Fibroblast of lung (primary cell): ENCODE results near the gene URI1. TPM values are rescaled to one million over a fixed set of nuclear protein-coding genes. Genes with fewer than 3 reads are reported as not detected.

Experiments
- DNase-seq, 2 donors: peaks; one replicate each; pipeline versions ENCODE4 v3.0.0 to v3.0.0-alpha.2; 2010; ENCODE audit warnings: low read depth in 2 of 2
- H2AFZ ChIP-seq: 2 replicates; pipeline ENCODE4 v1.5.1; 2012; ENCODE audit warnings: low read length, control low read depth, inconsistent platforms
- H3K27ac ChIP-seq: 2 replicates; pipeline ENCODE4 v1.5.1; 2011; ENCODE audit warnings: low read length, control low read depth; ENCODE audit not compliant: insufficient read depth
- H3K27me3 ChIP-seq: 2 replicates; pipeline ENCODE4 v1.5.1; 2011; ENCODE audit warnings: mild to moderate bottlenecking, low read length; ENCODE audit not compliant: control insufficient read depth, insufficient read depth
- H3K36me3 ChIP-seq: 2 replicates; pipeline ENCODE4 v1.5.1; 2011; ENCODE audit warnings: low read length; ENCODE audit not compliant: control insufficient read depth, insufficient read depth
- H3K4me1 ChIP-seq: 2 replicates; pipeline ENCODE4 v1.5.1; 2011; ENCODE audit warnings: low read length; ENCODE audit not compliant: control insufficient read depth, insufficient read depth; ENCODE audit errors: extremely low read depth
- H3K4me2 ChIP-seq: 2 replicates; pipeline ENCODE4 v1.5.1; 2011; ENCODE audit warnings: low read length, control low read depth; ENCODE audit not compliant: insufficient read depth; ENCODE audit errors: extremely low read depth
- H3K4me3 ChIP-seq, 4 experiments: fragments of 200-600 bp in 1 of 4; sonication (generic) in 1 of 4; replicated peaks in 1 of 4; 2 replicates each; pipeline ENCODE4 v1.5.1; 2011 to 2016; ENCODE audit warnings: low read length in 4 of 4, low read depth in 3 of 4, mild to moderate bottlenecking in 3 of 4, control low read depth in 2 of 4, inconsistent platforms in 1 of 4, mixed read lengths in 1 of 4; ENCODE audit not compliant: insufficient read depth in 1 of 4; ENCODE audit errors: control extremely low read depth in 1 of 4
- H3K79me2 ChIP-seq: 2 replicates; pipeline ENCODE4 v1.5.1; 2012; ENCODE audit warnings: mild to moderate bottlenecking, low read length, inconsistent platforms; ENCODE audit not compliant: control insufficient read depth, insufficient read depth
- H3K9ac ChIP-seq: 2 replicates; pipeline ENCODE4 v1.5.1; 2011; ENCODE audit warnings: mild to moderate bottlenecking, low read length, control low read depth; ENCODE audit not compliant: insufficient read depth
- H3K9me3 ChIP-seq: 2 replicates; pipeline ENCODE4 v1.5.1; 2012; ENCODE audit warnings: low read depth, low read length; ENCODE audit not compliant: control insufficient read depth, insufficient read depth
- H4K20me1 ChIP-seq: 2 replicates; pipeline ENCODE4 v1.5.1; 2011; ENCODE audit warnings: low read length; ENCODE audit not compliant: control insufficient read depth, insufficient read depth; ENCODE audit errors: extremely low read depth
- EZH2 ChIP-seq: IDR thresholded peaks from 2 replicates; pipeline ENCODE4 v1.5.1; 2012; ENCODE audit warnings: low read length, control low read depth, mild to moderate bottlenecking; ENCODE audit errors: missing control alignments
- polyA plus RNA-seq, 2 donors: library from polyadenylated mRNA; depleted of rRNA in 1 of 2; stranded (reverse) in 1 of 2; unstranded in 1 of 2; fragments of >200 nt; gene quantifications; 2 replicates each; pipeline ENCODE4 v1.2.1, GENCODE V29; 2011 to 2012; ENCODE audit warnings: missing spikeins in 1 of 2
- total RNA-seq: library from RNA; depleted of rRNA; stranded (reverse); fragments of >200 nt; gene quantifications from 2 replicates; pipeline ENCODE4 v1.2.1, GENCODE V29; 2014
- TF ChIP-seq, protein P1 (sequence below), 2 donors: IDR thresholded peaks in 1 of 2; conservative IDR thresholded peaks in 1 of 2; 1 replicate in 1 of 2; 2 replicates in 1 of 2; pipeline ENCODE4 v1.5.1; 2011 to 2012; ENCODE audit warnings: low read length in 2 of 2, control low read depth in 1 of 2, inconsistent platforms in 1 of 2, low read depth in 1 of 2, mild to moderate bottlenecking in 1 of 2

URI1 gene
- total and polyA plus RNA-seq, 2 donors (not counting 1 experiment from before 2014, with no cell fraction given), result 62.6 to 77.4 TPM

- no peak for TF ChIP-seq EZH2
- TF ChIP-seq, protein P1, sequence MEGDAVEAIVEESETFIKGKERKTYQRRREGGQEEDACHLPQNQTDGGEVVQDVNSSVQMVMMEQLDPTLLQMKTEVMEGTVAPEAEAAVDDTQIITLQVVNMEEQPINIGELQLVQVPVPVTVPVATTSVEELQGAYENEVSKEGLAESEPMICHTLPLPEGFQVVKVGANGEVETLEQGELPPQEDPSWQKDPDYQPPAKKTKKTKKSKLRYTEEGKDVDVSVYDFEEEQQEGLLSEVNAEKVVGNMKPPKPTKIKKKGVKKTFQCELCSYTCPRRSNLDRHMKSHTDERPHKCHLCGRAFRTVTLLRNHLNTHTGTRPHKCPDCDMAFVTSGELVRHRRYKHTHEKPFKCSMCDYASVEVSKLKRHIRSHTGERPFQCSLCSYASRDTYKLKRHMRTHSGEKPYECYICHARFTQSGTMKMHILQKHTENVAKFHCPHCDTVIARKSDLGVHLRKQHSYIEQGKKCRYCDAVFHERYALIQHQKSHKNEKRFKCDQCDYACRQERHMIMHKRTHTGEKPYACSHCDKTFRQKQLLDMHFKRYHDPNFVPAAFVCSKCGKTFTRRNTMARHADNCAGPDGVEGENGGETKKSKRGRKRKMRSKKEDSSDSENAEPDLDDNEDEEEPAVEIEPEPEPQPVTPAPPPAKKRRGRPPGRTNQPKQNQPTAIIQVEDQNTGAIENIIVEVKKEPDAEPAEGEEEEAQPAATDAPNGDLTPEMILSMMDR (conservative IDR thresholded peaks at IDR 0.05 in 1 of 2, IDR thresholded peaks at IDR 0.05 in 1 of 2; ENCODE audit: low read depth in 1 of 2, low read length in 2 of 2), result no peak
- H3K79me2 ChIP-seq, result no peaks in the 10 kb centered on the region
- no peak overlapping the region for H2AFZ ChIP-seq
- H4K20me1 ChIP-seq, result no peaks in the 10 kb centered on the region
- H3K27me3 ChIP-seq, result no peaks in the 10 kb centered on the region
- no peaks in the 10 kb centered on the region for H3K4me1 ChIP-seq
- no peak overlapping the region for H3K4me2 ChIP-seq
- no peak overlapping the region for H3K27ac ChIP-seq
- no peaks in the 10 kb centered on the region for H3K36me3 ChIP-seq
- no peak overlapping the region for H3K9ac ChIP-seq
- H3K9me3 ChIP-seq, result no peaks in the 10 kb centered on the region
- H3K4me3 ChIP-seq, result no peak overlapping the region
- no peak for DNase-seq
Observed at GRCh38 chr19:30059741-30060457, 117.9 kb downstream of the URI1 start.

GRCh38 chr19:30060531-30061222, 118.6 kb downstream of the URI1 start:
- Histone ChIP-seq H3K27me3 (no peaks in the 10 kb centered on the region), H3K4me1 (no peaks in the 10 kb centered on the region), H3K9me3 (no peaks in the 10 kb centered on the region), H3K9ac (no peak overlapping the region), H3K36me3 (no peaks in the 10 kb centered on the region), H3K4me2 (no peak overlapping the region), H4K20me1 (no peaks in the 10 kb centered on the region), H3K27ac (no peak overlapping the region), H3K4me3 (no peak overlapping the region), H2AFZ (no peak overlapping the region), H3K79me2 (no peaks in the 10 kb centered on the region)
- TF ChIP-seq EZH2, result no peak
- TF ChIP-seq, protein P1 (conservative IDR thresholded peaks at IDR 0.05 in 1 of 2, IDR thresholded peaks at IDR 0.05 in 1 of 2; ENCODE audit: low read depth in 1 of 2, low read length in 2 of 2), result no peak
- no peak for DNase-seq

GRCh38 chr19:30061223-30062064, 119.4 kb downstream of the URI1 start:
- Histone ChIP-seq H4K20me1 (no peaks in the 10 kb centered on the region), H3K27me3 (no peaks in the 10 kb centered on the region), H2AFZ (no peak overlapping the region), H3K36me3 (no peaks in the 10 kb centered on the region), H3K9me3 (no peaks in the 10 kb centered on the region), H3K9ac (no peak overlapping the region), H3K79me2 (no peaks in the 10 kb centered on the region), H3K27ac (no peak overlapping the region), H3K4me3 (no peak overlapping the region), H3K4me2 (no peak overlapping the region), H3K4me1 (no peaks in the 10 kb centered on the region)
- no peak for DNase-seq
- TF ChIP-seq EZH2, result no peak
- TF ChIP-seq, protein P1 (conservative IDR thresholded peaks at IDR 0.05 in 1 of 2, IDR thresholded peaks at IDR 0.05 in 1 of 2; ENCODE audit: low read depth in 1 of 2, low read length in 2 of 2), result no peak
